Motor neuron (in vitro differentiated cells): Measurements from ENCODE around the gene PRIMA1. TPM values are rescaled to one million over a fixed set of nuclear protein-coding genes. Genes with fewer than 3 reads are reported as not detected.
A peak's percentile ranks its signal among the peaks of the same experiment; 100 is the strongest.

Source experiments
- ATAC-seq, 8 experiments: fragments of 200-7000 bp; cut with Tn5 transposase; replicated peaks in 6 of 8; 2 replicates each; pipeline ENCODE4 v1.8.0; 2021; ENCODE audit warnings: mild to moderate bottlenecking in 8 of 8, moderate library complexity in 8 of 8
- H3K27ac ChIP-seq, 2 donors: fragments of 250-450 bp; sonication (Bioruptor Pico); 2 replicates each; pipeline ENCODE4 v1.9.0; 2021; ENCODE audit warnings: antibody characterized with exemption in 2 of 2, mild to moderate bottlenecking in 2 of 2, moderate library complexity in 1 of 2
- H3K4me1 ChIP-seq, 2 donors: fragments of 250-450 bp; sonication (Bioruptor Pico); replicated peaks in 1 of 2; 2 replicates each; pipeline ENCODE4 v1.6.1; 2021; ENCODE audit warnings: antibody characterized with exemption in 2 of 2, mild to moderate bottlenecking in 2 of 2, moderate library complexity in 1 of 2
- H3K4me3 ChIP-seq, 5 donors: fragments of 250-450 bp; sonication (Bioruptor Pico); 2 replicates each; pipeline ENCODE4 v1.9.0; 2021; ENCODE audit warnings: antibody characterized with exemption in 5 of 5, mild to moderate bottlenecking in 5 of 5, moderate library complexity in 4 of 5
- WGBS, 10 experiments: fragments of 450-650 bp; shearing (Covaris generic); methylation state at CpG; one replicate each; pipeline ENCODE4 v1.0.0; 2022; 5-methylcytosine and 5-hydroxymethylcytosine counted together
- in situ Hi-C, 9 experiments: fragments of 400-800 bp; cut with MboI; loops; one replicate each; pipeline ENCODE4 v1.15.0; 2021; ENCODE audit warnings: low sequenced_read_pairs in 9 of 9, low pct_unique_long_range_greater_than_20kb in 2 of 9; ENCODE audit not compliant: unreplicated experiment in 9 of 9
- total RNA-seq, 8 experiments: library from RNA; unstranded; fragments of 300-600 nt; gene quantifications; 2 replicates each; pipeline versions ENCODE4 v1.2.3 to v1.2.4, GENCODE V29; 2022

The PRIMA1 gene
- total RNA-seq, 8 experiments from 2014 or later: 0.15 to 2.5 (median 1.5) TPM

DNA sequence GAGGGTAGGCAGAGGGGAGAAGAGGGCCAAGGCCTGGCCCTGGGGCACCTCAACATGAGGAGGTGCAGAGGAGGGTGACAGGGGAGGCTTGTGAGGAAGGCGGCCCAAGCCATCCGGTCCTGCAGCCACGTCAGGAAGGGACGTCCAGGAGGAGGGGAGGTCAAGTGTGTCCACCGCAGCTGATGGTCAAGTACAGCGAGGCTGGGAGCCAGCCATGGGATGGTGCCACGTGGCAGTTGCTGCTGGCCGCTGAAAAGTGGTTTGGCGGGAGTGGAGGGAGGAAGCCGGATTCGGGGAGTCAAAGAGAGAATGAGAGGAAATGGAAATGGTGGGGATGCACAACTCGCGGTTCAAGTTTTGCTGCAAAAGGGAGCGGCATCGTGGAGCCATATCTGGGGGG, 41.2 kb downstream of the PRIMA1 start:
- Histone ChIP-seq H3K4me1 (peaks cover 40 to 48% of the 10 kb centered on the region in 2 donors), H3K4me3 (no peak overlapping the region), H3K27ac (peak overlapping the region; percentile 15 to 58)
- in situ Hi-C loops: no loop called here
- WGBS, 10 experiments: 84 to 93% (median 89%) methylated on average over 4 to 11 of the region's 15 CpGs; no CpG with 5 or more reads in 2 of the 10 experiments
- ATAC-seq: no peak

- peaks cover 49 to 56% of the 10 kb centered on the region in 2 donors for H3K4me1 ChIP-seq
- peak overlapping the region in 1 of 2 donors; percentile 4 for H3K27ac ChIP-seq
- in situ Hi-C loops: no loop called here
- ATAC-seq: peak in 4 of 8 experiments; percentile 14 to 30 (median 22)
- 53 to 79% (median 60%) methylated on average over 1 to 3 of the region's 13 CpGs; no CpG with 5 or more reads in 7 of the 10 experiments for WGBS, 10 experiments
- no peak overlapping the region for H3K4me3 ChIP-seq
Observed at GRCh38 chr14:93745603-93746273, 42.5 kb downstream of the PRIMA1 start.

- Histone ChIP-seq H3K27ac (no peak overlapping the region), H3K4me1 (peaks cover 58 to 64% of the 10 kb centered on the region in 2 donors), H3K4me3 (no peak overlapping the region)
- no CpG with 5 or more reads among the region's 8 CpGs for WGBS, 10 experiments
- in situ Hi-C loops: no loop called here
- ATAC-seq: peak in 1 of 8 experiments; percentile 2
Observed at GRCh38 chr14:93744876-93745275, 43.4 kb downstream of the PRIMA1 start.

DNA sequence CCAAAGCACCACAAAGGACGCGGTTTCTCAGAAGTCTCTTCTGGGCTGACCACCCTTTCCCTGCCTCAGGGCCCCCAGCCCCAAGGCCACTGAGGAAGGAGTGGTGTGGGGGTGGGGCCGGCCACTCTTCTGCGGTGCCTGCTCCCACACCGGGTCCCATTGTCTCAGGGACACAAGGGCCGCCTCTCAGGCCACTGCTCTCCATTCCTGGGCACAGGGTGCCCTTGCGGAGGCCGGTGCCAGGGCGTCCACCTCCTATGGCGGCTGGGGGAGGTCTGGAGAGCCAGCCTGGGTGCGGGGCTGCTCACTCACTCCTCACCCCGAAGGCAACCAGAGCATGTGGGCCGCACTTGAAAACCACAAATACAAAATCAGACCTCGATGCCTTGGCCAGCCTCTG, 44.1 kb downstream of the PRIMA1 start:
- Histone ChIP-seq H3K4me1 (peaks cover 65% of the 10 kb centered on the region in 2 donors), H3K27ac (no peak overlapping the region), H3K4me3 (no peak overlapping the region)
- no peak for ATAC-seq
- WGBS, 10 experiments: 10 to 100% (median 60%) methylated on average over 1 to 4 of the region's 14 CpGs; no CpG with 5 or more reads in 5 of the 10 experiments
- in situ Hi-C loops: no loop called here

DNA sequence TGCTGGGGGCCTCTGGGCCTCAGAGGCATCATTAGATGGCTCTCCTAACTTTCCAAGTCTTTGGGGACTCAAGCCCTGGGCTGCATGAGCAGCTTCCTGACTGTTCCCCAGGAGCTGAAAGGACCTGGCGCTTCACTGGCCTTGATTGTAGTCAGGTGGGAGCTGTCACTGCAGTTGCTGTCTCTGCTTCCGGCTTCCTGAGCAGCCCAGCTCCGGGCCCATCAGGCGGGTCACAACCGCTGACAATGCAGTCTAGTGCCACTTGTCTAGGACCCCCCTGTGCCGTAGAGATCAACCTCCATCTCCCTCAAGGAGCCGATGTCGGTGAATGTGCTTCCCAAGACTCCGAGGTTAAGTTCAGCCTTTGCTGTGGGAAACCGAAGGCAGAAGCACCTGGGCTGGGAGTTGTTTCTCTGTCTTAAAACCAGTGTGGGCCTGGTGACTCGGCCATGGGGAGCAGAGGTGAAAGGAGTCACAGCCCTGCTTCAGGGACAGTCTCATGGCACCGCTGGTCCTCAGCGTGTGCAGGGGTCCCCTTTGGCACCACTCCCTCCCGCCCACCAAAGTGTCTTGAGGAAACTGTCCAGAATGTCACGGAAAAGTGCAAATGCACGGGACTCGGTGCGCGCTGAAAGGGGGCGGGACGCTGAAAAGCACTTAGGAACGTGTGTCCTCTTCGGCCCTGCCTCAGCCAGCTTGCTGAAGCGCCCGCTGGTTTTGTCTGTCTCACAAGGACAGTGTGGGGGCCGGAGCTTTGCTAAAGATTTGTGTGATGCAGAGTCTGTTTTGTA, 44.8 kb downstream of the PRIMA1 start:
- WGBS, 10 experiments: 67 to 100% (median 93%) methylated on average over 3 to 9 of the region's 26 CpGs; no CpG with 5 or more reads in 3 of the 10 experiments
- Histone ChIP-seq H3K4me1 (peaks cover 62 to 65% of the 10 kb centered on the region in 2 donors), H3K27ac (no peak overlapping the region), H3K4me3 (no peak overlapping the region)
- ATAC-seq: no peak
- in situ Hi-C loops: no loop called here

DNA sequence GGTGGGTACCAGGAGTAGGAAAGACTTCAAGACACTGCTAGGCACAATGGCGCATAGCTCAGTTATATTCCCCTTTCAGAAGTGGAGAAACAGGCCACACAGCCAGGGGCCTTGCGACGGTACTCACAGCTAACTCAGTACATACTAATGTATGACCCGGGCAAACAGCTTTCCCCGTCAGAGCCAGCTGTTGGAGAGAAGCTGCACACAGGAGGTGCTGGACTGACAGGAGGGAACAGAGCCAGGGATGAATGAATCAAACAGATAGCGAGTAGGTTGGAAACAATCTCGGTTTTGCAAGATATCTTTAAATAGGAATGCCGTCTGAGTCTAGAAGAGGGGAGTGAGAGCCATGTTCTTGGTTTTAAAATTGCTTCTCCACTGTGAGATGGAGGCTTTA, 45.5 kb downstream of the PRIMA1 start:
- in situ Hi-C loops: no loop called here
- H3K4me1 ChIP-seq: peaks cover 63 to 67% of the 10 kb centered on the region in 2 donors
- H3K27ac ChIP-seq: no peak overlapping the region
- 20 to 100% (median 84%) methylated on average over 1 to 8 of the region's 8 CpGs; no CpG with 5 or more reads in 2 of the 10 experiments for WGBS, 10 experiments
- no peak overlapping the region for H3K4me3 ChIP-seq
- no peak for ATAC-seq

DNA sequence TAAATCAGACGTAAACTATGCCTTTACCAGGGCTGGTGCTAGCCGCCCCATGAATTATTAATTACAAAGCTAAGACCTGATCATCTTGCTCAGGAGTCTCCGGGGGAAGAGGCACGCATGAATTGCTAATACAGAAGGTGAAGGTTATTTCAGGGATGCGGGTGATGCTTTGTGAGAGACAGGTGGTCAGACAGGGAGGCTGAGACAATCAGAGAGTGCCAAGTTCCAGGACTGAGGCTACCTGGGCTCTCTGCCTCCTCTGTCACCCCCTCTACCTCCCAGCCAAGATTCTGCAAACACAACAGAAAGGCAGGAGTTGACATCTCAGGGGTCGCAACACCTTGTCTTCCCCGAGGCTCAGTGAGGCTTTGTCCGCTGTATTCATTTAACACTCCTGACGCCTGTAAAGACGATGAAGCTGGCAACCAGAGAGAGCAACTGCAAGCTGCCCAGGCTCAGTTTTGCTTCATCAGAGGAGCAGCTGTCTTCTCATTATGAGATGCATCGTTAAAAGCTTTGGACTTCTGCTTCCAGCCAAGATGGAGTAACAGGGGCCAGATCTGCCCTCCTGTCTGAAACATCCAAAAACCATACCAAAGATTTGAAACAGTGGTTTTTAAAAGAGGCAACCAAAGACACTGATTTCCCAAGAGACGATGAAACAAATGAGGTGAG, 46.6 kb downstream of the PRIMA1 start:
- Histone ChIP-seq H3K27ac (peak overlapping the region in 1 of 2 donors; percentile 44), H3K4me1 (peaks cover 64 to 73% of the 10 kb centered on the region in 2 donors), H3K4me3 (no peak overlapping the region)
- 27 to 86% (median 62%) methylated on average over 3 to 11 of the region's 12 CpGs; no CpG with 5 or more reads in 2 of the 10 experiments for WGBS, 10 experiments
- ATAC-seq: no peak
- in situ Hi-C loops: no loop called here

GRCh38 chr14:93737634-93738033, 50.7 kb downstream of the PRIMA1 start:
- Histone ChIP-seq H3K4me1 (peaks cover 65 to 86% of the 10 kb centered on the region in 2 donors), H3K4me3 (no peak overlapping the region), H3K27ac (peak overlapping the region; percentile 64 to 70)
- 17 to 82% (median 23%) methylated on average over 1 to 2 of the region's 11 CpGs; no CpG with 5 or more reads in 6 of the 10 experiments for WGBS, 10 experiments
- ATAC-seq: peak in 5 of 8 experiments; percentile 94 to 96 (median 95)
- in situ Hi-C loops: no loop called here

DNA sequence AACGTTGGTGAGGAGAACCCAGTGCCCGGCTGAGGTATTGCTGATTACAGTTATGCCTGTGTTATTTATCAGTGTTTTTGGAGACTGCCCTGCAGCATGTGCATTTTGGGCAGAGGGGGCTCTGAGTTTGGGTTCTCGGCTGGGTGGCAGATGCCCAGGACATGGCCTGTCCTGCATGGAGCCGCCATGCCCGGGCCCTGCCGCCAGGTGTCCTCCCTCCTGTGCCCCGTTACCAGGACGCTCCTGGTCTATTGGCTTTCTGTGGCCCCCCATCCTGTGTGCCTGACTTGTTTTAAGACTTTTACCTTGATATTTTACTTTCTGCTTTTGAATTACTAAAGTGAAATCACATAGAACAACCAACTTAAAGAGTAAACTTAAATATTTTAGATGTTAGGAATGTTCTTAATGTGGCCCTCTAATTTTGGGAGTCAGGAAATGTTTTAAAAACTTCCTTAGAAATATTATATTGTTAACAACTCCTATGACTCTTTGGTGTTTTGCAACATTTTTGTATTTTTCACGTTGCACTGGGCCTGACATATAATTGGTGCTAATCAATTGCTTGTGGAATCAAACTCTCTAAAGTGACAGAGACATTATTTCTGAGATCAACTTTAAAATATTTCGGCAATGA, 51.8 kb downstream of the PRIMA1 start:
- in situ Hi-C loops: no loop called here
- Histone ChIP-seq H3K27ac (no peak overlapping the region), H3K4me1 (peaks cover 56 to 78% of the 10 kb centered on the region in 2 donors), H3K4me3 (no peak overlapping the region)
- peak in 1 of 8 experiments; percentile 63 for ATAC-seq
- WGBS, 10 experiments: 43 to 90% (median 75%) methylated on average over 1 to 5 of the region's 10 CpGs; no CpG with 5 or more reads in 1 of the 10 experiments

DNA sequence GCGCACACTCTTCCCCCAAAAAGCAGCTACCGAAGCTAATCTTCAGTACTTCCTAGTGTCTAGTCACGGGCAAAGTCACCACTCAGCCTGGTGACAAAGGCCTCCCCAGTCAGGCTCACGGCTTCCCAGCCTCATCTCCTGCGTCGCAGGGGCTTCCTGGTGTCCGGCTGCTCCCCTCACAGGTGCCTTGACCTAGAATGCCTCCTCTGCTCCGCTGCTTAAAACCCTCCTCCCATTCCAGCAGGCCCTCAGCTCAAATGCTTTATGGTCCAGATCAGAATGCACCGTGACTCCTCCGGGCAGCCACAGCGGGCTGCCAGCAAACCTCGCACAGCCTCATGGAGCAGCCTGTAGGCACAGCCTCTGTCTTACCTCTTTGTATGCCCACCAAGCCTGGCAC, 53.1 kb downstream of the PRIMA1 start:
- Histone ChIP-seq H3K4me3 (no peak overlapping the region), H3K27ac (peak overlapping the region; percentile 23 to 52), H3K4me1 (peaks cover 43 to 66% of the 10 kb centered on the region in 2 donors)
- 49 to 100% (median 87%) methylated on average over 1 to 10 of the region's 12 CpGs; no CpG with 5 or more reads in 1 of the 10 experiments for WGBS, 10 experiments
- ATAC-seq: no peak
- in situ Hi-C loops: no loop called here

DNA sequence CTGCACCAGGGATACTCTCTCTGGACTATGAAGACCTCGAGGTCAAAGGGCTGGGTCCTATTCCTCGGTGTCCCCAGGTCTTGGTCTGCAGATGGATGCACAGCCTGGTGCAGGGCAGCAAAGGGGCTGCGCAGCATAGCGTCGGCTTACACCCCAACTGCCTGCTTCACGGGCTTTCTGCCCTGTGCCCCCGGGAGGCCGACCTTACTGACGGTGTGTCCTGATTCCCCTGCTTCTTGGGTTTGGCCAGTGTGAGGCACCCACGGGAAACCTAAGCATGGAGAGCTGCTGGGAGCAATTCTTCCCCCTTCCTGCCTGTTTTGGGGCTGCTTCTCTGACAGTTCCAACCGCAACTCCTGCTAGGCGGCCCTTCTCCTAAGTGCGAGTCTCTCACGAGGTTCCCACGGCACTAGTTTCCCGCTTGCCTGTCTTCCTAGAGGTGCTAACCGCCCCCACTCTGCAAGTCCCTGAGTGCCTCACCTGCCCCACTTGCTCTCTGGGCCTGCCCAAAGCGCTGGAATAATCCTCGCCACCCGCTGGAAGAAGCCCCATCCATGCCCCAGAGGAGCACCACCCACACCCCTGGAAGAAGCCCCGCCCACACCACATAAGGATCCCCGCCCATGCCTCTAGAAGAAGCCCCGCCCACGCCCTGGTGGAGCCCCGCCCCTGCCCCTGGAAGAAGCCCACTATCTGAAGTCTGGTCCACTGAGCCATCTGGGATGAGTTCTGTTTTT, 54.0 kb downstream of the PRIMA1 start:
- 100% methylated on average over 1 of the region's 25 CpGs; no CpG with 5 or more reads in 9 of the 10 experiments for WGBS, 10 experiments
- H3K4me3 ChIP-seq: no peak overlapping the region
- peak overlapping the region; percentile 72 to 73 for H3K27ac ChIP-seq
- ATAC-seq: peak in 4 of 8 experiments; percentile 43 to 65 (median 44)
- H3K4me1 ChIP-seq: peaks cover 39 to 56% of the 10 kb centered on the region in 2 donors
- in situ Hi-C loops: no loop called here

DNA sequence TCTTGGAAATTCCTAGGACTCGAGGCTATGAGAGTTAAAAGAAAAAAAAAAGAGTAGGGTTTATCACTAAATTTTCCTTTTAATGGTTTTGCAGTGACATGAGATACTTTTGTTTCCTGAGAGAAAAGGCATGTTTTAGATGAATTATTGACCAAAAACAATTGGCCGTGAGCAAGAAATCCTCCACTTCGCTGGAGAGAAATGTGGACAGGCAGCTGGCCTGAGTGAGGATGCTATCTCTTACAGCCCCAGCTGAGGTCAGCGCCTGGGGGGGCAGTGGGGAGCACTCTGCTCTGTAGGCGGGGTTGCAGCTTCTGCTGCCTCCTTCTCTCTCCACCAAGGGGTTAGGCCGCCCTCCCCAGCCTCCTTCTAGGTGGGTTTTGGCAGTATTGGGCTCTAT, 54.7 kb downstream of the PRIMA1 start:
- WGBS, 10 experiments: 37 to 85% (median 50%) methylated on average over 1 to 3 of the region's 6 CpGs; no CpG with 5 or more reads in 3 of the 10 experiments
- H3K27ac ChIP-seq: peak overlapping the region; percentile 72 to 73
- peaks cover 39 to 52% of the 10 kb centered on the region in 2 donors for H3K4me1 ChIP-seq
- ATAC-seq: peak in 5 of 8 experiments; percentile 15 to 35 (median 30)
- no peak overlapping the region for H3K4me3 ChIP-seq
- in situ Hi-C loops: no loop called here
